Measurements from ENCODE around the gene HIGD1A.

HIGD1A gene

GRCh38 chr3:42796332-42796885 lies 7.9 kb downstream of the HIGD1A start:
- DNase-seq, result no peak

GRCh38 chr3:42795621-42796181 lies 8.6 kb downstream of the HIGD1A start:
- DNase-seq, result no peak

- no peak for DNase-seq
Measured at GRCh38 chr3:42790714-42791229, 13.5 kb downstream of the HIGD1A start.

GRCh38 chr3:42786631-42787030 lies 17.7 kb downstream of the HIGD1A start:
- no peak for DNase-seq

GRCh38 chr3:42786212-42786611 lies 18.1 kb downstream of the HIGD1A start:
- no peak for DNase-seq

GRCh38 chr3:42780892-42781700 lies 23.2 kb downstream of the HIGD1A start:
- DNase-seq, result peak; percentile 5

GRCh38 chr3:42780398-42780797 lies 23.9 kb downstream of the HIGD1A start:
- no peak for DNase-seq

GRCh38 chr3:42778644-42779043 lies 25.6 kb downstream of the HIGD1A start:
- DNase-seq, result no peak

GRCh38 chr3:42773409-42773751 lies 30.9 kb downstream of the HIGD1A start:
- no peak for DNase-seq

GRCh38 chr3:42772670-42773408 lies 31.5 kb downstream of the HIGD1A start, which contains the start of gene CCDC13:
Gene CCDC13 (minus strand): TSS chr3:42773253. CDS start chr3:42758345, 14,908 bp downstream.
- DNase-seq, result peak; percentile 42

GRCh38 chr3:42771271-42771670 lies 33.0 kb downstream of the HIGD1A start:
- no peak for DNase-seq

- no peak for DNase-seq
Measured at GRCh38 chr3:42769477-42770131, 34.7 kb downstream of the HIGD1A start.

GRCh38 chr3:42764561-42765295 lies 39.6 kb downstream of the HIGD1A start:
- DNase-seq, result no peak

GRCh38 chr3:42764115-42764514 lies 40.2 kb downstream of the HIGD1A start:
- DNase-seq, result no peak

GRCh38 chr3:42763021-42763420 lies 41.3 kb downstream of the HIGD1A start:
- DNase-seq, result no peak

GRCh38 chr3:42762046-42762724 lies 42.1 kb downstream of the HIGD1A start:
- DNase-seq, result no peak

- DNase-seq, result no peak
Measured at GRCh38 chr3:42758126-42758525, 46.2 kb downstream of the HIGD1A start.

- DNase-seq, result no peak
Measured at GRCh38 chr3:42756681-42757213, 47.5 kb downstream of the HIGD1A start.

- DNase-seq, result no peak
Measured at GRCh38 chr3:42755681-42756578, 48.4 kb downstream of the HIGD1A start.

- no peak for DNase-seq
Measured at GRCh38 chr3:42753757-42754156, 50.5 kb downstream of the HIGD1A start.
